HL-60/S4 (cell line): Measurements from ENCODE around the gene ATF4.

Experiments
- in situ Hi-C: fragments of 300-500 bp; cut with MboI; formaldehyde crosslinking; loops from 2 replicates; pipeline ENCODE4 v1.14.3; 2022; ENCODE audit warnings: low sequenced_read_pairs

ATF4 gene, protein sequence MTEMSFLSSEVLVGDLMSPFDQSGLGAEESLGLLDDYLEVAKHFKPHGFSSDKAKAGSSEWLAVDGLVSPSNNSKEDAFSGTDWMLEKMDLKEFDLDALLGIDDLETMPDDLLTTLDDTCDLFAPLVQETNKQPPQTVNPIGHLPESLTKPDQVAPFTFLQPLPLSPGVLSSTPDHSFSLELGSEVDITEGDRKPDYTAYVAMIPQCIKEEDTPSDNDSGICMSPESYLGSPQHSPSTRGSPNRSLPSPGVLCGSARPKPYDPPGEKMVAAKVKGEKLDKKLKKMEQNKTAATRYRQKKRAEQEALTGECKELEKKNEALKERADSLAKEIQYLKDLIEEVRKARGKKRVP

GRCh38 chr22:39520226-39521105, at the start of gene ATF4:
Gene ATF4, plus strand, starts transcription at chr22:39520562. Its CDS starts 884 bp downstream, at chr22:39521446.
- in situ Hi-C loops, result no loop called here

GRCh38 chr22:39471381-39472141, 48.8 kb upstream of the ATF4 start:
- in situ Hi-C loops, result no loop called here

DNA sequence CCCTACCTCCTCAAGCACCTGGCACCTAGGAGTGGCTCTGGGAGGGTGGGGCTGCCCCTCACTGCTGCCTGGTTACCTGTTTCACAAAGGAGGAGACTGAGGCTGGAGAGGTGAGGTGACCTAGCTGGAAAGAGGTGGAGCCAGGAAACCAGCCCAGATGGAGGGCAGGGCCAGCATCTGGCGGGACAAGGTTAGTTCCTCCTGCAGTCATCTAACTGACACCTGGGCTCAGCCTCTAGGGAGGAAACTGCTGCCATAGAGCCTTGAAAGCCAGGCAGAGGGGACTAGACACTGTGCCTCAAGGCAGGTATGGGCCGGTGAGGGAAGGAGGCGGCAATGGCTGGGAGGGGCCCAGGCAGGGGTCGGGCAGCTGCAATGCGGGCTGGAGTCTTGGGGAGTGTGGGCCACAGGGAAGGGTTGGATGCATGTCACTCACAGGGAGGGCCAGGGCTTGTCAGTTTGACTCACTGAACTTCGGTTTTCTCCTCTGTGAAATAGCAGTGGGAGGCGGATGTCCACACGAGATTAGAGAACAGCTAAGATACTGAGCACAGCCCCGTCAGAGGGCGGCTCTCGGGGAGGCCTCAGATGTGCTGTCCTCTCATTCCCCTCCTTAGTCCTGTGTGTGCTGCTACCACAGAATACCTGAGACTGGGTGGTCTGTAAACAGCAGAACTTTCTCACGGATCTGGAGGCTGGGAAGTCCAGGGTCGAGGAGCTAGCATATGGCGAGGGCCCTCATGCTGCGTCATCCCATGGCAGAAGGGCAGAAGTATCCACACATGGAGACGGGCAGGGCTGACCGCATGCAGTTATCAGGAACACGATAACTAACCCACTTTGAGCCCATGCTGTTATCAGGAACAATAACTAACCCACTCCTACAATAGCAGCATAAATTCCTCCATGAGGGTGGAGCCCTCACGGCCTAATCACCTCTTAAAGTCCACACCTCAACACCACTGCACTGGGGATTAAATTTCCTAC, 47.5 kb upstream of the ATF4 start:
- in situ Hi-C loops, result no loop called here

- in situ Hi-C loops, result no loop called here
These were observed 46.5 kb upstream of the ATF4 start for GRCh38 chr22:39473851-39474250.

GRCh38 chr22:39474351-39475111, 45.8 kb upstream of the ATF4 start:
- in situ Hi-C loops, result no loop called here

DNA sequence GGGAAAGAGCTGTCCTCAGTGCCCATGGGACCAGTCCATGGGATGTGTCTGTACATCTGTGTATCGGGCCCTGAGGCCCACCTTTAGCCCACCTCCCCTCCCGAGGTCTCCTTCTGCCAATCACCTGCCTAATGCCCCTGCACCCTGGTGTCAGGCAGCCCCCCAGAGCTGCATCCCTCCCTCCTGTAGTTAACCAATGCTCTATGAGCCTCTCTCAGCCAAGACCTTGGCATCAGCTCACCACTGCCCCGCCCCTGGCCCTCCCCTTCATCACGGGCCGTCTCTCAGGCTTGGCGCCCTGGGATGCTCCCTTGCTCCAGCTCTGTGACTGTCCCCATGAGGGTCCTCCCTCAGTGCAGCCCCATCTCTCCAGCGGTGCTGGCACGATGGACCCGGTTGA, 45.0 kb upstream of the ATF4 start:
- in situ Hi-C loops, result no loop called here

GRCh38 chr22:39475902-39476301, 44.5 kb upstream of the ATF4 start:
- in situ Hi-C loops, result no loop called here

DNA sequence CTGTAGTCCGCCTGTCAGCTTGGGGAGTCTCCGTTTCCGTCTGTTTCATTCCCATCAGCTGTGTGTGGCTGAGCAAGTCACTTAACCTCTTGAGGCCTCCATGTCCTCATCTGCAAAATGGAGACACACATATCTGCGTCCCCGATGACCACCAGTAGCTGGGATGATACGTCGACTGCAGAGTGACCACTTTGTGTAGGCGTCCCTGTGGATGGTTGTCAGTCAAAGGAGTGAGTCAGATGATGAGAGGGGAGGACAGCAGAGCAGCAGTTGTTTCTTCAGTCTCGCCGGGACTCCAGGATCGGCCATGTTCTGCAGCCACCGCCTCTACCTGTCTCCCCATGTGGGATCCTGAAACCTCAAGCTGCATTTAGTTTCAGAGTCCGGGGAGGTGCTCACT, 43.7 kb upstream of the ATF4 start:
- in situ Hi-C loops, result no loop called here

- in situ Hi-C loops, result no loop called here
These were observed 42.8 kb upstream of the ATF4 start for GRCh38 chr22:39477542-39477941.

DNA sequence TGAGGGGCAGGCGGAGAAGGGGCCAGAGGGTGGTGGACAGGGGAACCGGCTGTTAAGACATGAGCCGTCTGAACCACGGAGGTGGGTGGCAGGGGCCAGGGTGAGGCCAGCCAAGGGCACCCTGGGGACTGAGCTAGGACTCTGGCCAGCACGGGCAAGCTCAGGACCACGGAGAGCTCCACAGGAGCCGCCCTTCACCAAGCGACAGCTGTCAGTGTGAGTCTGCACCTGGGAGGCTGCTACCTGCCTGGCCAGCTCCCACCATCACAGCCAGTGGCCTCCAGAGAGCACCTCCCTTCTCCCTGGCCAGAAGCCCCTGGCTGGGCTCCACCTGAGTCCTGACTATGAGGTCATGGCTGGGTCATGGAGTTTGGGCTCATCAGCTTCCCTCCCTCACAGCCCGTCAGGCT, 41.9 kb upstream of the ATF4 start:
- in situ Hi-C loops, result no loop called here

DNA sequence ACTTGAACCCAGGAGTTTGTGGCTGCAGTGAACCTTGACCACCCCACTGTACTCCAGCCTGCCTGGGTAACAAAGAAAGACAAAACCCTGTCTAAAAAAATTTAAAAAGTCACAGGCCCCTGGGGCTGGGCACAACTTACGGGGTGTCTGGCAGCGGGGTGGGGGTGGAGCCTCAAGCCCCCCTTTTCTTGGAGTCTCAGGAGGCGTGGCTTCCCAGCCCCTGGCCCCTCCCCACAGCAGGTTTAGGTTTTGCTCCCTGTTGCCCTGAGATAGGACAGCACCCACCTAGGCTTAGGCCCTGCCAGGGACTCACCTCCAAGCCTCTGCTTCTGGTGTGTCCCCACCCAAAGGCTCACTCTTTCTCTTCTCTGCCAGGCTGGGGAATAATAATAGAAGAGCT, 41.1 kb upstream of the ATF4 start:
- in situ Hi-C loops, result no loop called here

DNA sequence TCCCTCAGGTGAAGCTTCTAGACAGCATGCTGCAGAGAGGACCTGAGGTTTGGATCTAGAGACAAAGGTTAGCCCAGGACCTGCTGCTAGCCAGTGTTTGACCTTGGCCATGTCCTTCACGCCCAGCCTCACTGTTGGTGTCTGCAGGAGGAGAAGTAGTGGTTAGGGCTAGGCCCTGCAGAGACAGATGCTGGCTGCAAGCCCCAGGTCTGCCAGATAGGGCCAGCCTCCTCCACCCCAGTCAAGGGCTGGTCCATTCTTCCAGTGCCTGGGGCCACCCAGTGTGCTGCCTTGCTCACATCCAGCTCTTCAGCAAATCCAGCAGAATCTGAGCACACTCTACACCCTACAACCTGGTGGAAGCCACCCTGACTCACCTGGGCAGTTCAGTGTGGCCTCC, 39.8 kb upstream of the ATF4 start:
- in situ Hi-C loops, result no loop called here

DNA sequence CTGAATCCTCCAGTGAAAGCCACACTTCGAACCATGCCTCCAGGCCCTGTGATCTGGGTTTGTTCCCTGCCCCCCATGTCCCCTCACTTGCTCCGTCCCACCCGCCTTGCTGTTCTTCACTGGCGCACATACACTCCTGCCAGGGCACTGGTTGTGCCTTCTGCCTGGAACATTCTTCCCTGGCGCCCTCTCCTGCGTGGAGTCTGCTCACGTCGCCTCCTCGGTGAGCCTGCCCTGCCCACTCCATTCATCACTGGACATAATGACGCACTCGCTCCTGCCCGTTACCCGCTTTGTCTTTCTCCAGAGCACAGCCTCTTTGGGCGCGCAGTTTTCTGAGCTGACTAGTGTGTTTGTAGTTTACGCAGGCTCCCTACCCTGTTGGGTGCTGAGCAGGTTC, 39.3 kb upstream of the ATF4 start:
- in situ Hi-C loops, result no loop called here

DNA sequence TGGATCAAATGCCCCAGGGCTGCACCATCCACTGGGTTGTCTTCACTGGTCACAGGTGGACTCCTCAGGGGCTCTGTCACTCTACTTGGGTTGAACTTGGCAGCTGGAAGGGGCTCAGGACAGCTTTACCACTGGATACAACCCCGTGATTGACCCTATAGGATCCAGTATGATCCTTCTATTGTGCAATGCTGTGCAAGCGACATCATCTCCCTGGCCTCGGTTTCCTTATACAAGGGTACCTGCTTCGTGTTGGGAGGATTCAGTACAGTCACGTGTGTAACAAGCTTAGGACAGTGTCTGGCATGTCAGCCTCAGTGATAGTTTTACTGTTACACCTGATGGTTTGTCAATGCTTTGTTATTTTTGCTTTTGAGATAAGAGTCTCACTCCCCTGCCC, 38.8 kb upstream of the ATF4 start:
- in situ Hi-C loops, result no loop called here

DNA sequence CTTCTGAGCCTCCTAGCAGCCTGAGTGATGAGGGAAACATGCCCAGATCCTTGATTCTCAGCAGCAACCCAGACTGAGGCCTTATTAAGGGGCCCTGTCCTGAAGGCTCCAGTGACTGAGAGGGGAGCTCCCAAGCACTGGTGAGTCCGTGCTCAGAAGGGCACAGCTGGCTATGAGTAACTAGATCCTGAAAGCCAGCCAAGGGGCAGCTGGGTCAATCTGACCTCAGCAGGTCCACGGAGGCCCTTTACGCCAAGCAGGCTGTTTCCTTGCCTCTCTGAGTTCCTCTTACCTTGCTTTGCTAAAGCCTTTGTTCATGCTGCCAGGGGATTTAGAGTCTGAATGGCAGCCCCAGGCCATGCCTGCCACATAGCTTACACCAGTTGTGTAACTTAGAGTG, 37.6 kb upstream of the ATF4 start:
- in situ Hi-C loops, result no loop called here

DNA sequence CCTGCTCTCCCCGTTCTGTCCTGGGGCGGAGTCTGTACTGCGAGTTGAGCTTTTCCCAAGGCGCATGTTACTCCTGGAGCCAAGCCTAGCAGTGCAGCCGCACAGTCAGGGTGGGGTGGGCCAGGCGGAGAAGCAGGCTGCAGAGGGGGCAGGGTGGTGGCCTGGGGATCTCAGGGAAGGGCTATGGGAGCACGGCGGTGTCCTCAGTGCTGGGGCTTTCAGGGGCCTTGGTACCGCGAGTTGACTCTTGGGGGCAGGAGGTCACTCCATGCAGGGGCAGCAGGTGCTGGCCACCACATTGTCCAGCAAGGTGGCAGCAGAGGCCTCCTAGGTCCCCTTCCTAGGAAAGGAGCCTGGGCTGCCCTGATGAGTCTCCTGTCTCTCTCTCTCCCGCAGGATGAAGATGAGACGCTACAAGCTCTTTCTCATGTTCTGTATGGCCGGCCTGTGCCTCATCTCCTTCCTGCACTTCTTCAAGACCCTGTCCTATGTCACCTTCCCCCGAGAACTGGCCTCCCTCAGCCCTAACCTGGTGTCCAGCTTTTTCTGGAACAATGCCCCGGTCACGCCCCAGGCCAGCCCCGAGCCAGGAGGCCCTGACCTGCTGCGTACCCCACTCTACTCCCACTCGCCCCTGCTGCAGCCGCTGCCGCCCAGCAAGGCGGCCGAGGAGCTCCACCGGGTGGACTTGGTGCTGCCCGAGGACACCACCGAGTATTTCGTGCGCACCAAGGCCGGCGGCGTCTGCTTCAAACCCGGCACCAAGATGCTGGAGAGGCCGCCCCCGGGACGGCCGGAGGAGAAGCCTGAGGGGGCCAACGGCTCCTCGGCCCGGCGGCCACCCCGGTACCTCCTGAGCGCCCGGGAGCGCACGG, 33.2 kb upstream of the ATF4 start:
- in situ Hi-C loops, result no loop called here

DNA sequence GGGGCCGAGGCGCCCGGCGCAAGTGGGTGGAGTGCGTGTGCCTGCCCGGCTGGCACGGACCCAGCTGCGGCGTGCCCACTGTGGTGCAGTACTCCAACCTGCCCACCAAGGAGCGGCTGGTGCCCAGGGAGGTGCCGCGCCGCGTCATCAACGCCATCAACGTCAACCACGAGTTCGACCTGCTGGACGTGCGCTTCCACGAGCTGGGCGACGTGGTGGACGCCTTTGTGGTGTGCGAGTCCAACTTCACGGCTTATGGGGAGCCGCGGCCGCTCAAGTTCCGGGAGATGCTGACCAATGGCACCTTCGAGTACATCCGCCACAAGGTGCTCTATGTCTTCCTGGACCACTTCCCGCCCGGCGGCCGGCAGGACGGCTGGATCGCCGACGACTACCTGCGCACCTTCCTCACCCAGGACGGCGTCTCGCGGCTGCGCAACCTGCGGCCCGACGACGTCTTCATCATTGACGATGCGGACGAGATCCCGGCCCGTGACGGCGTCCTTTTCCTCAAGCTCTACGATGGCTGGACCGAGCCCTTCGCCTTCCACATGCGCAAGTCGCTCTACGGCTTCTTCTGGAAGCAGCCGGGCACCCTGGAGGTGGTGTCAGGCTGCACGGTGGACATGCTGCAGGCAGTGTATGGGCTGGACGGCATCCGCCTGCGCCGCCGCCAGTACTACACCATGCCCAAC, 32.4 kb upstream of the ATF4 start:
- in situ Hi-C loops, result no loop called here

GRCh38 chr22:39488563-39489083, 31.7 kb upstream of the ATF4 start:
- in situ Hi-C loops, result no loop called here
